HG03097 (cell line): ENCODE measurements around the gene DLG3.
"Not testable (repeated sequence)": the region's sequence is repeated elsewhere in the genome, so short reads cannot be mapped to it uniquely, and the experiment has no call there.

ENCODE experiments used
- ATAC-seq: cut with Tn5 transposase; IDR thresholded peaks from one replicate; pipeline ENCODE4 v1.9.1; 2021; ENCODE audit not compliant: unreplicated experiment, low FRiP score

Gene DLG3

DNA sequence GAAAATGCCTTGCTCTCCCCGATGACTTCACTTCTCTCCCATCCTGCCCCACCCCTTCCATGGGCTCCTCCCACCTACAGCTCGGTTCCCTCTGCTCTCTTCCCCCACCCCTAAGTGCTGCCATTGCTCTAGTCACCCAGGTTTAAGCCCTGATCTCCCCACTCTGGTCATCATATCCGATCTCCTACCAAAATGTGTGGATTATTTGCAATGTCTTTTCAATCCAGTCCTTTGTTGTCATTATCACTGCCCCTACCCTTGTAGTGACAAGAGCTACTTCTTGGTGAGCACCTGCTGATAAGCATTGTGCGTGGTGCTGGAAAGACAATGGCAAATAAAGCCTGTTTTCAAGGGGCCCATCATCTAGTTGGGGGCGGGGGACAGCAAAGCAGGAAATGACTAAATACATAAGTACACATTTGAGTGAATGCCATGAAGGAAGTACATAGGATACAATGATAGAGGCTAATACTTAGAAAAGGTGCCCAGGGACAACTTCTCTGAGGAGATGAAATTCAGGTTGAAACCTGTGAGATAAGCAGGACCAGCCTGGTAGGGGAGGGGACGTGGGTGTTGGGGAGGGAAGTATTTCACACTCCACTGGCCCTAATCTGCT is 63.8 kb downstream of the DLG3 start:
- no peak for ATAC-seq

DNA sequence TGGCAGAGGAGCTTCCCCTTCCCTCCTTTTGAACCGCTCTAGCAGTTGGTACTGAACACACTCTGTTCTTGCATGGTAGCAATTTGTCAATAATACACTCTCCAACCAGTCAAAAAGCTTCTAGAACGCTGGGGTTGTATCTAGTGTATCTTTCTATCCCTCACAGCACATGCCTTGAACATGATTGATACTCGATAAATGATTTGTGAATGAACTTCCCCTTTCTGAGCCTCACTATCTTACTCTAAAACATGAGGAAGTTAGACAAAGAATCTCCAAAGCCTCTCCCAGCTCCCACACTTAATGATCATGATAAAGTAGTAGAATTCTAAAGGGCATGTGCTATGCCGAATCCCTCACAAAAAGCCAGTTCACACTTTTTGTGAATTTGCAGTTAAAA is 64.4 kb downstream of the DLG3 start:
- ATAC-seq, result no peak

DNA sequence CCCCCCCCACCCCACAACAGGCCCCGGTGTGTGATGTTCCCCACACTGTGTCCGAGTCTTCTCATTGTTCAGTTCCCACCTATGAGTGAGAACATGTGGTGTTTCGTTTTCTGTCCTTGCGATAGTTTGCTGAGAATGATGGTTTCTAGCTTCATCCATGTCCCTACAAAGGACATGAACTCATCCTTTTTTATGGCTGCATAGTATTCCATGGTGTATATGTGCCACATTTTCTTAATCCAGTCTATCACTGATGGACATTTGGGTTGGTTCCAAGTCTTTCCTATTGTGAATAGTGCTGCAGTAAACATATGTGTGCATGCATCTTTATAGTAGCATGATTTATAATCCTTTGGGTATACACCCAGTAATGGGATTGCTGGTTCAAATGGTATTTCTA is 70.6 kb downstream of the DLG3 start:
- ATAC-seq, result not testable (repeated sequence)

DNA sequence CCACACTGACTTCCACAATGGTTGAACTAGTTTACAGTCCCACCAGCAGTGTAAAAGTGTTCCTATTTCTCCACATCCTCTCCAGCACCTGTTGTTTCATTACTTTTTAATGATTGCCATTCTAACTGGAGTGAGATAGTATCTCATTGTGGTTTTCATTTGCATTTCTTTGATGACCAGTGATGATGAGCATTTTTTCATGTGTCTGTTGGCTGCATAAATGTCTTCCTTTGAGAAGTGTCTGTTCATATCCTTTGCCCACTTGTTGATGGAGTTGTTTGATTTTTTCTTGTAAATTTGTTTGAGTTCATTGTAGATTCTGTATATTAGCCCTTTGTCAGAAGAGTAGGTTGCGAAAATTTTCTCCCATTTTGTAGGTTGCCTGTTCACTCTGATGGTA is 71.1 kb downstream of the DLG3 start:
- ATAC-seq, result not testable (repeated sequence)

DNA sequence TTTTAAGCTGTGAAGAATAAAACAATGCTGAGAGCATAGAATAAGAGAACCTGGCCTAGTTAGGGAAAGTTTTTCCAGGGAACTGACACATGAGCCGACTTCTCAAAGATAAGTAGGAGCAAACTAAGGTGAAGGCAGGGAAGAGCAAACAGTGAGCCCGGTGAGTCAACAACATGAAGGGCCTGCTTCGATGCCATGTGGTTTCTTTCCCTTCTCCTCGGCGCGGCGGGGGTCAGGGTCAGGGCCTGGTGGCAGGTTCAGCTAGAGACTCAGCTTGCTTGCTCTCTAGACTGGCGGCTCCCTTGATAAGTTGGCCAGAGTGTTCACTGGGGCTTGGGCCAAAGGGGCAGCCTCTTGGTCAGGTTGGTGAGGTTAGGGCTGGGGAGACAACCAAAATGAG is 81.1 kb downstream of the DLG3 start:
- ATAC-seq, result no peak

DNA sequence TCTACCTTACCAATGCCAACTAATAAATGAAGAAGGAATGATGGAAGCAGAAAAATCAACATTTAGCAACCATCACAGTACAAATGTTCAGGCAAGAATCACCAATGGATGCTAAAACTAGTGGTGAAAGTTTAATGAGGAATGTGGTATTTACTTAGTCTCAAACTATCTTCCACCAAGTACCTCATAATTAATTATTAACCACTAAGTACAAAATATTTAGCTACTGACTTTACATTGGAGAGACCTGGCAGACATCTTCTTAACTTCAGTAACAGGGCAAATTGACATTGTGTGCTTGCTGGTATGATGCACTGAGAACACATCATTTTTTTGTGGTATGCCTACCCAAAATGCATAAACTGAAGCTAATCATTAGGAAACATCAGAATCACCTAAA is 82.4 kb downstream of the DLG3 start:
- no peak for ATAC-seq

DNA sequence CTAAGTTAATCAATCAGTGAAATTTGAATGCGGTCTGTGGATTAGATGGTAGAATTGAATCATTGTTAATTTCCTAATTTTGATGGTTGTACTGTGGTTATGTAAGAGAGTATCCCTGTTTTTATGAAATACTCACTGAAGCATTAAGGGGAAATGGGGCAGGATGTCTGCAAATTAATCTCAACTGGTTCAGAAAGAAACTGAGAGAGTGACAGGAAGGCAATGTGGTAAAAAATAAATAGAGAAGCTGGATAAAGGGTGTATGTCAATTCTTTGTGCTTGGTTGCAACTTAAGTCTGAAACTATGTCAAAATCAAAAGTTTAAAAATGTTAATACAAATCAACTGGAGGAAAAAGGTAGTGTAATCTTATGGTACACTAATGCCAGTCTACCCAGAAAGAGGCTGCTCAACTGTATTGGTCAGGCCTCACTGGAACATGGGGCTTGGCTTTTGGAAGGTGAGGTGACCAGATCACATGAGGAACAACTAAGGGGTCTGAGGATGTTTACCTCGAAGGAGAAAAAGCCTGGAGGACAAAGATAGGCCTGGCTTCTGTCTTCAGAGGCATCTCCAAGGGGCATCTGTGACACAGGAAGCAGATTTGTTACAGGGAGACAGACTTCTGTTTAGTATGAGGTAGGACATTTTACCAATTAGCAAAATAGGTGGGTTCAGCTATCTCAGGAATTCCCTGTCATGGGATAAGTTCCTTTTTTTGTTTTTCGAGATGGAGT is 83.1 kb downstream of the DLG3 start:
- ATAC-seq, result no peak

DNA sequence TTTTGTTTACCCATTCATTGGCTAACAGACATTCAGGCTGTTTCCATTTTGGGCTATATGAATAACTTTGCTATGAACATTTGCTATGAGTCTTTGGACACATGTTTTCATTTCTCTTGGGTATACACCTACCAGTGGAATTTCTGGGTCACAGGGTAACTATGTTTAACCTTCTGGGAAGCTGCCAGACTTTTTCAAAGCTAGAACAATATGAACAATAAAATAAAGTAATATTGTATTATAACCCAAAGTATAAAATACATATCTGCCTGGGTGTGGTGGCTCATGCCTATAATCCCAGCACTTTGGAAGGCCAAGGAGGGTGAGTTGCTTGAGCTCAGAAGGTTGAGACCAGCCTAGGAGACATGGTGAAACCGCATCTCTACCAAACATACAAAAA is 90.6 kb downstream of the DLG3 start:
- ATAC-seq, result no peak

DNA sequence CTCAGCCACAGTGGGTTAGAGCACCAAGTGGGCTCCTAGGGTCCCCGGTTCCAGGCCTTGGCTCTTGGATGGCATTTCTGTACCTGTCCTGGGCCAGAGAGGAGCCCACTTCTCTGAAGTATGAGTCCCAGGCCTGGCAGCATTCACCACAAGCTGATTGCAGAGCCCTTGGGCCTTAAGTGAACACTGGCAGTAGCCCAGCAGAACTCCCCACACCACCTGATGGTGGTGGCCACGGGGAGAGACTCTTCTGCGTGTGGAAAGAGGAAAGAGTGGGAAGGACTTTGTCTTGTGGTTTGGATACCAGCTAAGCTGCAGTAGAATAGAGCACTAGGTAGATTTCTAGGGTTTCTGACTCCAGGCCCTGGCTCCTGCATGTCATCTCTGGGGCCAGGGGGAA is 104.8 kb downstream of the DLG3 start:
- ATAC-seq, result no peak

DNA sequence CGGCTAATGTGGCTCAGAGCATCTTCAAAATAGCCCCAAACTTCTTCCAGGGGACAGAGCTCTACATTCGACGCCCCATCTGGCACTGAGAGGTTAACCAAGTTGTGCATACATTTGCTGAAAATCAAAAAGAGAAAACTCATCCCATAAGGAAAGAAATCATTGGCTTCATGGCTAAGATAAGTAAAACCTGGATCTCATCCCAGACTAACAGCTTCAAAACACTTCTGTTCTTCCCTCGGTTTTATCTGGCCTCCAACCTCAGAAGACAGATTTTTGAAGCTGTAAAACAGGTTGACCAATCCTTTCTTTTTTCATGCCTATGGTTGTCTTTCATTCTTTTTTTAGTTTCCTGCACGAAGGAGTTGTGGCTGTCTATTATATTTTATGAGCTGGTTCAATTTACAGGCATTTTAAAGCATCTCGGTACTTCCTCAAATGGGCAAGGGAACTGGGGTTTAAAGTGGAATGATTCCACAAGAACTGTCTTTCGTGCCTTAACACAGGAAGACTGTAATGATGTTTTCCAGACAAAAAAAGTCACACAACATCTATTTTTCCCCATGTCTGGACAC is 107.6 kb downstream of the DLG3 start:
- ATAC-seq, result no peak

DNA sequence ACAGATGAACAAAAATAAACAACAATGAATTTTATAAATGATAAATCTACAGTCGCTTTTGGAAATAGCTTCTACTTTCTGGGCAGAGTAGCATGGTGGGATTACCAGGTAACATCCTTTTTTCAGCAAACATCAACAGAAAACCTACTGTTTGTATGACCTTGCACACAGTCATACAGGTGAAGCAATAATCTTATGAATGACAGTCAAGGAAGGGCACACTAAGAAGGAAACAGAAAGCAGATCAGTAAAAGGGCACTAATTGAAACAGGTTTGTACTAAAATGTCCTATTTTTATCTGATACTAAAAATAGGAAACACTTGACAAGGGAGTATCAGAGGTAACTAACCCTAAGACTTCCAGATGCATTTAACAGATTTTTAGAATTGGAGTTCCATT is 108.9 kb downstream of the DLG3 start:
- ATAC-seq, result no peak

DNA sequence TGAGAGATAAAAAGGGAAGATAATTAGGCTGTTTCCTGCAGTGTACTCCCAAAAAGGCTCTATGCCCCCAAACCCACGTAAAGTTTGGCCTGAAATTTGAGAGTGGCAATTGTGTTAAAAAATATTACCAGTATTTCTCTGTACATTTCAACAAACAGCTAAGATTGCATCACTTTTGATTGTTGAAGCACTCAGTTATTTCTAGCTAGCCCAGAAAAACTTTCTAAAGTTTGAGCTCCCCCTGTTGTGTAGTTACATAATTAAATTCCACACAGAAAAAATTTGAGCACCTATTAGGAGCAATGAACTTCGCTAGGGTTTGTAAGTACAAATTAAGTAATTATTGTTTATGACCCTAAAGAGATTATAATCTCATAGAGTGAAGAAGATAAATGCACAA is 109.4 kb downstream of the DLG3 start:
- ATAC-seq, result no peak

DNA sequence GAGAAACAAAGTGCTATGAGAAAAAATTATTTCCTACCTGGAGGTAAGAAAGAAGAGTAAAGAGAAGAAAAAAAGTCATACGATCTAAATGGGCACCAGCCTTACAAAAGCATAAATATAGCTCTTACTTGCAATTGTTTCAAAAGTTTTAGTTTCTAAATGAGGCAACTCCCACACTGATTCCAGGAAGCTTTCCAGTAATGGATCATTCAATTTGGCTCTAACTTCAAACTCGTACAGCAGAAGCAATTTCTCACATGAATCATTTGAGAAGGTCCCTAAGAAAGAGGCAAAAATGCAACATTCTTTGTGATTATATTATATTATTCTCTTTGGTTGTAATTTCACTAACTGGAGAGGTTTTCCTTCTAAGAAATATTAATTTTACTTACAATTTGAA is 109.9 kb downstream of the DLG3 start:
- no peak for ATAC-seq

DNA sequence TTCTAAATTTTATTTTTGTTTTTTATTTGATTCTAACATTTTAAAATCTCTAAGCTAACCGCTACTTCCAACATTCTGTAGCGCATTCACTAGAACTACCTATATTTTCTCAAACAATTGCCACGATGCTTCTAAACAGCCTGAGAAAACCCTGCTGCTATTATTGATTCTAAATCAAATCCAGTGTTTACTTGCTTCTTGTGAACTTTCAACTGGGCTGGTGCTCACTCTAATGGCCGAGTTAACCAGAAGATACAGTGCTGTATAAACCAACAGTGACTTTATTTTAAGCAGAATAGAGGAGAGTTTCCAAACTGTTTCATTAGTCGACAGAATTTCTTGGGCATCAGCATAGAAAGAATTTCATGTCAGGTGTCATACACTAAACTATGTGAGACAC is 110.3 kb downstream of the DLG3 start:
- no peak for ATAC-seq
